Activated naive CD4-positive, alpha-beta T cell treated with anti-CD3 and anti-CD28 coated beads, Interleukin-2, amount 50 U/mL, for 24 hours (primary cell): ENCODE measurements around the gene TSPYL1.

Experiments used
- H3K27ac Mint-ChIP-seq: one replicate; pipeline ENCODE4 v1.8.0; 2021; ENCODE audit warnings: mild to moderate bottlenecking, mixed read lengths
- H3K27me3 Mint-ChIP-seq: one replicate; pipeline ENCODE4 v1.8.0; 2021; ENCODE audit warnings: mixed read lengths
- H3K36me3 Mint-ChIP-seq: one replicate; pipeline ENCODE4 v1.8.0; 2021; ENCODE audit warnings: mixed read lengths
- H3K4me1 Mint-ChIP-seq: one replicate; pipeline ENCODE4 v1.8.0; 2021; ENCODE audit warnings: mixed read lengths
- H3K4me3 Mint-ChIP-seq: one replicate; pipeline ENCODE4 v1.8.0; 2021; ENCODE audit warnings: mild to moderate bottlenecking, mixed read lengths
- H3K9me3 Mint-ChIP-seq: one replicate; pipeline ENCODE4 v1.8.0; 2021; ENCODE audit warnings: mixed read lengths

Gene TSPYL1

DNA sequence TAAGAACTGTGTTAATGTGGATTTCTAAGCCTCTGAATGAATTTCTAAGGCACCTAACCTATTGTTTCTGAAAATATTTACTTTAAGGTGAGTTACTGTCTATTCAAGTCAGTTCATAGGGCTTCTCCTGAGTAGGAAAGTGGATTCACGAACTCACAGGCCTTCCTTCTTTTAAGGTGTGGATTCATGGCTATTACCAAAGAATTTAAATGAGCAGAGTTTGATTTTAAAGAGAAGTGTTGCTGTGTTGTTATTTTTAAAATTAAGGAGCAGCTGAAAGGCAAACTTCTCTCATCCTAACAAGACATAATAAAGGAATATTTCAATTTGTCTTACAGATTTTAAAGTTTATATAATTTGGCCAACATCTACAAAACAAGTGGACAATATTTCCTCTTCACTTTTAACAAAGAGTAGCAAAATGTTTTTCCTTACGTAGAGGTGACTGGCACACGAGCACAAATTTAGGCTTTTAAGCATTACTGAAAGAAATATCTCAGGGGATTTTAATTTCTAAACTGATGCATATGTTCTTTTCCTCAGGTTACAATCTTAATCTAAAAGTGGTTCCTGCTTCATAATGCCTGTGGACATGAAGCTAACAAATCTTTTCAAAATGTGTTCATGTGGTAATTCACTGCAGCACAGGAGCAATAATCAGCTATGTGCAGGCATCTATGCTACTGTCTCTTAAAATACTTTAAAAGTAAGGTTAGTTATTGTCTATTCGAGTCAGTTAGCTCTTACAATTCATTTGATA, 25.3 kb downstream of the TSPYL1 start:
- peaks cover 8% of the 10 kb centered on the region for H3K36me3 Mint-ChIP-seq

GRCh38 chr6:116253505-116254296, 26.0 kb downstream of the TSPYL1 start, which contains the start of gene TSPYL4:
Gene TSPYL4 (minus strand): TSS chr6:116254075. CDS start chr6:116254008, 67 bp downstream.
- H3K4me3 Mint-ChIP-seq = no peak within 1 kb of the TSS
- no peaks in the 10 kb centered on the region for H3K27me3 Mint-ChIP-seq
- H3K27ac Mint-ChIP-seq = no peak within 1 kb of the TSS
- no peaks in the 10 kb centered on the region for H3K9me3 Mint-ChIP-seq
- peaks cover 5% of the 10 kb centered on the region for H3K36me3 Mint-ChIP-seq
- peaks cover 8% of the 10 kb centered on the region for H3K4me1 Mint-ChIP-seq

More for the DNA sequence above, 25.3 kb downstream of the TSPYL1 start:
- Mint-ChIP-seq H3K4me3 (no peak overlapping the region), H3K4me1 (no peaks in the 10 kb centered on the region), H3K27ac (no peak overlapping the region), H3K9me3 (no peaks in the 10 kb centered on the region), H3K27me3 (no peaks in the 10 kb centered on the region)

GRCh38 chr6:116253188-116253504, 26.6 kb downstream of the TSPYL1 start:
- Mint-ChIP-seq H3K4me3 (no peak overlapping the region), H3K4me1 (peaks cover 13% of the 10 kb centered on the region), H3K9me3 (no peaks in the 10 kb centered on the region), H3K36me3 (peaks cover 5% of the 10 kb centered on the region), H3K27ac (no peak overlapping the region), H3K27me3 (no peaks in the 10 kb centered on the region)

- no peaks in the 10 kb centered on the region for H3K27me3 Mint-ChIP-seq
- H3K4me3 Mint-ChIP-seq = no peak overlapping the region
- peaks cover 5% of the 10 kb centered on the region for H3K36me3 Mint-ChIP-seq
- H3K4me1 Mint-ChIP-seq = peaks cover 16% of the 10 kb centered on the region
- no peaks in the 10 kb centered on the region for H3K9me3 Mint-ChIP-seq
- H3K27ac Mint-ChIP-seq = no peak overlapping the region
Measured at GRCh38 chr6:116251568-116252384, 28.0 kb downstream of the TSPYL1 start.

GRCh38 chr6:116248577-116248976, 31.2 kb downstream of the TSPYL1 start:
- no peaks in the 10 kb centered on the region for H3K9me3 Mint-ChIP-seq
- peaks cover 5% of the 10 kb centered on the region for H3K36me3 Mint-ChIP-seq
- H3K27me3 Mint-ChIP-seq = no peaks in the 10 kb centered on the region
- H3K27ac Mint-ChIP-seq = peak overlapping the region; percentile 80
- H3K4me1 Mint-ChIP-seq = peaks cover 16% of the 10 kb centered on the region
- H3K4me3 Mint-ChIP-seq = peak overlapping the region; percentile 27

DNA sequence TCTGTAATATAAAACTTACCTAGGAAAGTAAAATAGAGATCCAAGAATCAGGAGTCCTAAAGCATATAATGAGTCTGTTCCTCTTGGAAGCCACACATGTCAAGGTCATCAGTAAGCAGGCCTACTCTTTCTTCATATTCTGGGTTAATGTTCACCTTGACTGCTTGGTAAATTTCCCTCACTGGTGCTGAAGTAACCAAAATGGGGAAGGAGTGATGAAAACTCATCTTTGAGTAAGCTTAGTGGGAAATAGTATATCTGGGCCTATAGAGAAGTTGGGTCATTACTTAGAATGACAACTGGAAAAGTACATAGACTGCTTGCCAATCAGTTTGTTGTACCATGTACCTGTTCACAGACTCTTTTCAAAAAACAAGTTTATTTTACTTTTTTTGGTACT, 32.4 kb downstream of the TSPYL1 start:
- Mint-ChIP-seq H3K36me3 (peaks cover 5% of the 10 kb centered on the region), H3K27ac (no peak overlapping the region)

GRCh38 chr6:116246089-116246488, 33.6 kb downstream of the TSPYL1 start:
- H3K27me3 Mint-ChIP-seq = no peaks in the 10 kb centered on the region
- H3K36me3 Mint-ChIP-seq = peaks cover 6% of the 10 kb centered on the region
- no peak overlapping the region for H3K27ac Mint-ChIP-seq
- no peaks in the 10 kb centered on the region for H3K9me3 Mint-ChIP-seq
- no peak overlapping the region for H3K4me3 Mint-ChIP-seq
- H3K4me1 Mint-ChIP-seq = peaks cover 16% of the 10 kb centered on the region

More for the DNA sequence above, 32.4 kb downstream of the TSPYL1 start:
- Mint-ChIP-seq H3K9me3 (no peaks in the 10 kb centered on the region), H3K4me1 (peaks cover 16% of the 10 kb centered on the region), H3K27me3 (no peaks in the 10 kb centered on the region), H3K4me3 (no peak overlapping the region)

GRCh38 chr6:116244284-116244683, 35.4 kb downstream of the TSPYL1 start:
- Mint-ChIP-seq H3K4me3 (no peak overlapping the region), H3K27ac (no peak overlapping the region)

GRCh38 chr6:116239856-116240255, 39.9 kb downstream of the TSPYL1 start:
- Mint-ChIP-seq H3K27me3 (no peaks in the 10 kb centered on the region), H3K4me1 (no peaks in the 10 kb centered on the region), H3K27ac (no peak overlapping the region), H3K4me3 (no peak overlapping the region), H3K9me3 (no peaks in the 10 kb centered on the region), H3K36me3 (peaks cover 10% of the 10 kb centered on the region)

More at GRCh38 chr6:116244284-116244683, 35.4 kb downstream of the TSPYL1 start:
- H3K9me3 Mint-ChIP-seq = no peaks in the 10 kb centered on the region
- H3K36me3 Mint-ChIP-seq = peaks cover 3% of the 10 kb centered on the region
- no peaks in the 10 kb centered on the region for H3K27me3 Mint-ChIP-seq
- peaks cover 14% of the 10 kb centered on the region for H3K4me1 Mint-ChIP-seq

GRCh38 chr6:116239256-116239655, 40.5 kb downstream of the TSPYL1 start:
- Mint-ChIP-seq H3K9me3 (no peaks in the 10 kb centered on the region), H3K4me3 (no peak overlapping the region), H3K27ac (peak overlapping the region; percentile 30)

DNA sequence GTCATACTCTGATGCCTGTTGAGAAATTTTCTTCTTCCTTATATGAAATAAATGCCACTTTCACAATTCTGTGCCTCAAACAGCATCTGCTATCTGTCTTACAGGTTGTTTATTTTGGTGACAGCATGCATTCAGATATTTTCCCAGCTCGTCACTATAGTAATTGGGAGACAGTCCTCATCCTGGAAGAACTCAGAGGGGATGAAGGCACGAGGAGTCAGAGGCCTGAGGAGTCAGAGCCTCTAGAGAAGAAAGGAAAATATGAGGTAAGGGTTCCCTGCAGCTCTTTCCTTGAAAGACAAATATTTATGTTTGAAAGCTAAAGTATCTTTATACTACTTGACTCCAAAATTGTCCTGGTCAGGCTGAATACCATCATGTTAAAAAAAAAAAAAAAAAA, 41.6 kb downstream of the TSPYL1 start:
- no peak overlapping the region for H3K27ac Mint-ChIP-seq
- no peaks in the 10 kb centered on the region for H3K4me1 Mint-ChIP-seq
- H3K9me3 Mint-ChIP-seq = no peaks in the 10 kb centered on the region

More at GRCh38 chr6:116239256-116239655, 40.5 kb downstream of the TSPYL1 start:
- Mint-ChIP-seq H3K4me1 (no peaks in the 10 kb centered on the region), H3K36me3 (peaks cover 10% of the 10 kb centered on the region), H3K27me3 (no peaks in the 10 kb centered on the region)

GRCh38 chr6:116234689-116235088, 45.0 kb downstream of the TSPYL1 start:
- H3K4me1 Mint-ChIP-seq = peaks cover 4% of the 10 kb centered on the region
- H3K27ac Mint-ChIP-seq = no peak overlapping the region
- peaks cover 13% of the 10 kb centered on the region for H3K36me3 Mint-ChIP-seq
- H3K9me3 Mint-ChIP-seq = no peaks in the 10 kb centered on the region
- no peak overlapping the region for H3K4me3 Mint-ChIP-seq
- no peaks in the 10 kb centered on the region for H3K27me3 Mint-ChIP-seq

More for the DNA sequence above, 41.6 kb downstream of the TSPYL1 start:
- Mint-ChIP-seq H3K4me3 (no peak overlapping the region), H3K27me3 (no peaks in the 10 kb centered on the region), H3K36me3 (peaks cover 10% of the 10 kb centered on the region)

GRCh38 chr6:116229287-116229913, 50.3 kb downstream of the TSPYL1 start:
- Mint-ChIP-seq H3K9me3 (no peaks in the 10 kb centered on the region), H3K4me1 (peaks cover 4% of the 10 kb centered on the region), H3K27ac (no peak overlapping the region), H3K36me3 (peaks cover 8% of the 10 kb centered on the region), H3K4me3 (no peak overlapping the region), H3K27me3 (no peaks in the 10 kb centered on the region)
